Endothelial cell of hepatic sinusoid (primary cell): ENCODE measurements around the gene SLC35A1.

ENCODE experiments used
- in situ Hi-C: cut with HindIII; loops from 2 replicates; pipeline ENCODE4 v1.10.0; 2017; ENCODE audit warnings: low sequenced_read_pairs

SLC35A1 gene

GRCh38 chr6:87522686-87523085 lies 49.9 kb downstream of the SLC35A1 start:
- in situ Hi-C loops: no loop called here

DNA sequence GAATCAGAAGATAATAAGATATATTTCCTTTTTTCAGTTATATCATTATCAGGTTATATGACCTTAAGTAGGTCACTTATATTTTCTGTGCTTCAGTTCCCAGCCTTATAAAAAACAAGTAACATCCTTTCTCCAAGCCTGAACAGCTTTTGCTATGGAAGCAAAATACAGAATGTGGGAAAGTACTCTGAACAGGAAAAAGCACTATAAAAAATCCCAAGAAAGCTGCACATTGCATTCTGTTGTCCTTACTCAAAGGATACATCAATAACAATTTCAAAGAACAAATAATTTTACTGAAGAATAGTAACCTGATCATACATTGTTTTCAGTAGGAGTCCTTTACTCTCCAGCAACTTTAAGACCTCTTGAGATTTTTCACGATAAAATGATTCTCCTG lies 56.4 kb downstream of the SLC35A1 start:
- in situ Hi-C loops: no loop called here

DNA sequence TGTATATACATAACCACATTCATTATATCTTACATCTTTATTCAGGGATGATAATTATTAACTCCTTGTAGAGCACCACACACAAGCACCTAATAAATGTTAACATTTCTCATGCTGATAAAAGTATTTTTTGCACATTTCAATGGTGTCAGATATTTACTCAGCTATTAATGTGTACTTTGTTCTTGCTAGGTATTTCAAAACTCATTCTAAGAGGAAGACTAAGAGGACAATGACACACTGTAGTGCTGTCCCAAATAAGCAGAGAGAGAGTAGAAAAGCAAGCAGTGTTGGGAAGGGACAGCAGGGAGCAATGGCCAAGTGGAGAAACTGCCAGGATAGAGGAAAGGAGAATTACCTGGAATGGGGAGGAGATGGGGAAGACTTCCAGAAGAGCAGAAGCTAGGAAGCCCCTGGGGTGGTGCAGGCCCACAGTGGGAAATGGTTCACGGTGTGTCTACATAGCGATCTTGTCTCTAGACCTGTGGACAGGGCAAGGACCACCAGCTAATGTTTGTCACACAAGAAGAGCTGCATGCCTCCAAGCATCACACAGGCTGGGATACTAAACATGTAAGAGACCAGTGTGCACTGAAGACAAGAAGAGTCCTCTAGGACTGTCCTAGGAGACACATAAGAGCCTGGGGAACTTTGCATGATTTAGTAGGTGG lies 61.7 kb downstream of the SLC35A1 start:
- in situ Hi-C loops: no loop called here

GRCh38 chr6:87538510-87539260 lies 65.9 kb downstream of the SLC35A1 start:
- in situ Hi-C loops: no loop called here

- in situ Hi-C loops: no loop called here
Measured at GRCh38 chr6:87539554-87539953, 66.8 kb downstream of the SLC35A1 start.

- in situ Hi-C loops: no loop called here
Measured at GRCh38 chr6:87540539-87540938, 67.8 kb downstream of the SLC35A1 start.

DNA sequence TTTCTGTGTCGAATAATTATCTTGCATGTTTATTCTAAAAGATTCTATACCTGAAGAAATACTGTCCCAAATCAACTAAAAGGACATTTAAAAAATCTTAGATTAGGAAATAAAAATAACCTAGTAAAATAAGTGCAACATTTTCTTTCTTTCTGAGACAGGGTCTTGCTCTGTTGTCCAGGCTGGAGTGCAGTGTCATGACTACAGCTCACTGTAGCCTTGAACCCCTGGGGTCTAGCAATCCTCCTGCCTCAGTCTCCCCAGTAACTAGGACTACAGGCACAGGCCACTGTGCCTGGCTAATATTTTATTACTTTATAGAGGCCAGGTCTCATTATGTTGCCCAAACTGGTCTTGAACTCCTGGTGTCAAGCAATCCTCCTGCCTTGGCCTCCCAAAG lies 68.3 kb downstream of the SLC35A1 start:
- in situ Hi-C loops: no loop called here

DNA sequence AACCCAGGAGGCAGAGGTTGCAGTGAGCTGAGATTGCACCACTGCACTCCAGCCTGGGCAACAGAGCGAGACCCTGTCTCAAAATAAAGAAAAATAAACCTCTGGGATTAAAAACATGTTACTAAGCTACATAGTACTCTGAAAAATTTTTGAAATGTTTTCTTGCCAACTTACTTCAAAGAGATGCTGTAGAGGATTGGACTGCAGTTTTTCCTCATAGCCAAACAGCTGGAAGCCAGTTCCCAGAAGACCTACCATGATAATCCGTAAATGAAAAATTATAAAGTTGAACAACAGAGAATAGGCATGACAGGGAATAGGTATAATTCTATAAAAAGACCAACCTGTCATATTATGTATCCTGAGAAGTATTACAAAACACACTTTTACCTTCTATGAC lies 69.0 kb downstream of the SLC35A1 start:
- in situ Hi-C loops: no loop called here

DNA sequence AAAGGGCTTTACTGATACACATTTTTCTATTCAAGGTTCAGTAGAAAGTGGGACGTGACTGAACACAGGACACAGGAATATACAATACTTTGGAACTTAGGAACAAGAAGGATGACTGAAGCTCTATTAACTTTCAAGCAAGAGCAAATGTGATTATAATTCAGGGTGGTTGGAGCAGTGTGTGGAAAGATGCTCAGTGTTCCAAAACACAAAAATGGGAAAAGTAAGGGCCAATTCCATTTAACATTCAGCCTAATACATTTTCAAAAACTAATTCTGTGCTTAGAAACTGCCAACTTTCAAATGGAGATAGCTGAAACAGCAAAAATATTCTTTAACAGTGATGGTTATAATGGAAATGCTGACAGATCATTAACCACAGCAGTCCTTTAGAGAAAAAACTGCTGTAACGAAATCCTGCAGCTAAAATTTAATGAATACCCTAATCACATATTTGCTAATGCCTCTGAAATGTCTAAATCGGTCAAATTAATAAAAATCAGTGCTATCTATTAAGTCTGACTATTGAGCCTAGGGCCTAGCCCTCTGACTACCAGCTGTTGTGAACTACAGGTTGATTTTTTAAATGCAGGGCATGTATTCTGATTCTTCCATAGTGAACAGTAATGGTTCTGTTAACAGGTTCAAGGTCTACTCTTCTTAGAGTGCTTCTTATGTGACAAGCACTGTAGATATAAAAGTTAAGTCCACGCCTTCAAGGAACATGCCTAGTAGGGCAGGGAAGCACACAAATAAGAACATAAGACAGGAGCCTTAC lies 71.1 kb downstream of the SLC35A1 start:
- in situ Hi-C loops: no loop called here

- in situ Hi-C loops: no loop called here
Measured at GRCh38 chr6:87544474-87544735, 71.6 kb downstream of the SLC35A1 start.

GRCh38 chr6:87551799-87552198 lies 79.0 kb downstream of the SLC35A1 start:
- in situ Hi-C loops: loop anchor here (5.0 kb wide), 1 partner anchor 56 kb away; no protein-coding TSS in a partner anchor

- in situ Hi-C loops: loop anchor here (5.0 kb wide), 1 partner anchor 54 kb away; no protein-coding TSS in a partner anchor
Measured at GRCh38 chr6:87553159-87553765, 80.5 kb downstream of the SLC35A1 start.

DNA sequence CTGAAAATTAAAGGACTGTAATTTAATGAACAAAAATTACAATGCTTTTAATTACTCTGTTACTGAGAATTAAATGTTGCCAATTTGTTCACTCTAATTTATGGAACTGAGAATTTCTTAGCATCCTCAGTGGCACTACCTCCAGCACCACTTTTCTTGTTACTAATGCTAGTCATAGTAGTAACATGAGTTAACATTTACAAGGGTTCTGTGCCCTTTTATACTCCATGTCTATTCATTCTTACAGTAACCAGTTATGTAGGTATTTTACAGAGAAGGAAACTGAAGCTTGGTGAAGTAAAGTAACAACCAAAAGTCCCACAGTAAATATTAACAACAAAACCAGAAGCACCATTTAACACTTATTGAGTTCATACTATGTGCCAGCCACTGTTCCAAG lies 82.7 kb downstream of the SLC35A1 start:
- in situ Hi-C loops: no loop called here

- in situ Hi-C loops: no loop called here
Measured at GRCh38 chr6:87558446-87558845, 85.7 kb downstream of the SLC35A1 start.

DNA sequence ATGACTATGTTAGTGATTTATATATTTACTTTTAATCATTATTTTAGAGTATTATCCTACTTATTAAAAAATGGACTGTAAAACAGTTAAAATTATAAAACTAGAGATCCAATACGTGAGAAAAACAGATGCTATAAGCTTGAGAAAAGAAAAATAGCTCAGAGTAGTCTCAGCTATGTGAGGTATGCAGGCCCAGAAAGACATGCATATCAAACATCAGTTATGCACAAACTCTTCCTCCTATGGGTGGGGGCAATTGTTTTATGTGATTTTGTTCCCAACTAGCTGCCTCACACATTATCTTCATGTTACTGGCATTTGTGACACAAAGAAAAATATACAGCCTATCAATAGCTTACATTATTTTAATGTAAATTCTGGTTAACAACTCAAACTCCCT lies 88.2 kb downstream of the SLC35A1 start:
- in situ Hi-C loops: no loop called here
